PC-9 (cell line): ENCODE data around the gene CDH11. TPM values are rescaled to one million over a fixed set of nuclear protein-coding genes. Genes with fewer than 3 reads are reported as not detected.

Source experiments
- BruUV-seq: library from RNA; stranded (reverse); fragments of 400-500 nt; replicated peaks from 2 replicates; lab custom pipeline; 2021; lab: Mats Ljungman, UMichigan
- CTCF ChIA-PET: fragments of 300-600 bp; sonication (Branson Sonifier 250); formaldehyde crosslinking; loops from one replicate; lab custom pipeline; 2022; ENCODE audit warnings: antibody characterized with exemption; lab: Charles Lee
- POLR2A ChIA-PET: fragments of 300-600 bp; sonication (Branson Sonifier 250); formaldehyde crosslinking; loops from one replicate; lab custom pipeline; 2022; ENCODE audit warnings: antibody characterized with exemption; ENCODE audit not compliant: unreplicated experiment; lab: Charles Lee
- DNase-seq, 2 experiments: peaks; one replicate each; pipeline versions ENCODE4 v3.0.0 to v3.0.0-alpha.2; 2015 to 2022; ENCODE audit warnings: mixed read lengths in 1 of 2
- H2AFZ ChIP-seq: fragments of 200-600 bp; sonication (generic); 2 replicates; pipeline ENCODE4 v1.8.1; 2017; ENCODE audit warnings: antibody characterized with exemption
- H3F3A ChIP-seq: fragments of 200-600 bp; sonication (generic); 2 replicates; pipeline ENCODE4 v1.8.1; 2017; ENCODE audit warnings: antibody characterized with exemption, mild to moderate bottlenecking, low read depth; ENCODE audit not compliant: insufficient read depth
- H3K27ac ChIP-seq: fragments of 200-600 bp; sonication (generic); 2 replicates; pipeline ENCODE4 v1.6.1; 2016; ENCODE audit warnings: mixed run types
- H3K27me3 ChIP-seq: fragments of 200-600 bp; sonication (generic); 2 replicates; pipeline ENCODE4 v1.6.1; 2016; ENCODE audit warnings: low read depth, mixed run types; ENCODE audit not compliant: insufficient read depth
- H3K36me3 ChIP-seq: fragments of 200-600 bp; sonication (generic); 2 replicates; pipeline ENCODE4 v1.6.1; 2016; ENCODE audit warnings: low read depth, mixed run types
- H3K4me1 ChIP-seq: fragments of 200-600 bp; sonication (generic); replicated peaks from 2 replicates; pipeline ENCODE4 v1.6.1; 2016; ENCODE audit warnings: mixed run types; ENCODE audit not compliant: insufficient read depth
- H3K4me2 ChIP-seq: fragments of 200-600 bp; sonication (generic); 2 replicates; pipeline ENCODE4 v1.6.1; 2017; ENCODE audit warnings: mixed run types
- H3K4me3 ChIP-seq: fragments of 200-600 bp; sonication (generic); 2 replicates; pipeline ENCODE4 v1.6.1; 2016; ENCODE audit warnings: mixed run types
- H3K79me2 ChIP-seq: fragments of 200-600 bp; sonication (generic); 2 replicates; pipeline ENCODE4 v1.6.1; 2017; ENCODE audit warnings: low read depth, mixed run types
- H3K9me2 ChIP-seq: fragments of 200-600 bp; sonication (generic); 2 replicates; pipeline ENCODE4 v1.8.1; 2017; ENCODE audit warnings: mild to moderate bottlenecking; ENCODE audit not compliant: insufficient read depth
- H3K9me3 ChIP-seq: fragments of 200-600 bp; sonication (generic); 2 replicates; pipeline ENCODE4 v1.8.1; 2016; ENCODE audit warnings: low read depth; ENCODE audit not compliant: insufficient read depth
- H4K20me1 ChIP-seq: fragments of 200-600 bp; sonication (generic); 2 replicates; pipeline ENCODE4 v1.8.1; 2017; ENCODE audit not compliant: insufficient read depth
- EZH2 ChIP-seq: fragments of 200-600 bp; sonication (generic); IDR thresholded peaks from 2 replicates; pipeline ENCODE4 v1.8.0; 2017; ENCODE audit warnings: antibody characterized with exemption, low read depth
- intact Hi-C: fragments of 100-400 bp; cut with micrococcal nuclease; formaldehyde crosslinking; loops from one replicate; pipeline ENCODE4 v1.10.0; 2022; ENCODE audit not compliant: unreplicated experiment
- total RNA-seq: library from RNA; stranded (reverse); gene quantifications from 2 replicates; pipeline ENCODE4 v1.2.3, GENCODE V29; 2021
- TF ChIP-seq, protein P1 (sequence below): fragments of 200-600 bp; sonication (generic); conservative IDR thresholded peaks from 2 replicates; pipeline ENCODE4 v1.6.1; 2017; ENCODE audit warnings: mixed run types, antibody characterized with exemption, mild to moderate bottlenecking, moderate library complexity

CDH11 gene
- total RNA-seq, 1 experiment from 2014 or later, result not detected

DNA sequence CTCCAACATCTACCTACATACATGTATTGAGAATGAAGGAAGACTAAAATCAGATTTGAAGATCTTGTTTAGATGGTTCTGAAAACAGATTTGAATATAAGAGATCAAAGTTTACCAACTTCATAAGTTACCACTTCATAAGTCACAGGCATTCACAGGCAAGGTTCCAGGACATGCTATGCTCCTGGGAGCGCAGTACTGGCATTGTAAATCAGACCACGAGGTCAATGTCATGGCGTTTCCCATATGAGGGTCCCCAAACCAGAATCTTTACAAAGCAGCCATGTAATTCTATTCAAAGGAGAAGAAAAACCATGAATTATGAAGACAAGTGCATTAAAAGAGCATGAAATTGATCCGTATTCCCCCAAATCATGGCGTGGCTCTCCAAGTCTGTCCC is 3.0 kb downstream of the CDH11 start:
- Histone ChIP-seq H3F3A (no peaks in the 10 kb centered on the region), H3K4me3 (no peak overlapping the region), H2AFZ (no peak overlapping the region), H4K20me1 (no peaks in the 10 kb centered on the region), H3K9me3 (no peaks in the 10 kb centered on the region), H3K36me3 (no peaks in the 10 kb centered on the region), H3K79me2 (no peaks in the 10 kb centered on the region), H3K27ac (no peak overlapping the region), H3K4me2 (no peak overlapping the region), H3K4me1 (no peaks in the 10 kb centered on the region), H3K27me3 (no peaks in the 10 kb centered on the region), H3K9me2 (no peaks in the 10 kb centered on the region)
- DNase-seq, result no peak
- no TSS peak for BruUV-seq
- intact Hi-C loops, result no loop called here
- ChIA-PET CTCF (no interaction called here), POLR2A (no interaction called here)
- no peak for TF ChIP-seq EZH2
- TF ChIP-seq, protein P1, sequence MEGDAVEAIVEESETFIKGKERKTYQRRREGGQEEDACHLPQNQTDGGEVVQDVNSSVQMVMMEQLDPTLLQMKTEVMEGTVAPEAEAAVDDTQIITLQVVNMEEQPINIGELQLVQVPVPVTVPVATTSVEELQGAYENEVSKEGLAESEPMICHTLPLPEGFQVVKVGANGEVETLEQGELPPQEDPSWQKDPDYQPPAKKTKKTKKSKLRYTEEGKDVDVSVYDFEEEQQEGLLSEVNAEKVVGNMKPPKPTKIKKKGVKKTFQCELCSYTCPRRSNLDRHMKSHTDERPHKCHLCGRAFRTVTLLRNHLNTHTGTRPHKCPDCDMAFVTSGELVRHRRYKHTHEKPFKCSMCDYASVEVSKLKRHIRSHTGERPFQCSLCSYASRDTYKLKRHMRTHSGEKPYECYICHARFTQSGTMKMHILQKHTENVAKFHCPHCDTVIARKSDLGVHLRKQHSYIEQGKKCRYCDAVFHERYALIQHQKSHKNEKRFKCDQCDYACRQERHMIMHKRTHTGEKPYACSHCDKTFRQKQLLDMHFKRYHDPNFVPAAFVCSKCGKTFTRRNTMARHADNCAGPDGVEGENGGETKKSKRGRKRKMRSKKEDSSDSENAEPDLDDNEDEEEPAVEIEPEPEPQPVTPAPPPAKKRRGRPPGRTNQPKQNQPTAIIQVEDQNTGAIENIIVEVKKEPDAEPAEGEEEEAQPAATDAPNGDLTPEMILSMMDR, result no peak

DNA sequence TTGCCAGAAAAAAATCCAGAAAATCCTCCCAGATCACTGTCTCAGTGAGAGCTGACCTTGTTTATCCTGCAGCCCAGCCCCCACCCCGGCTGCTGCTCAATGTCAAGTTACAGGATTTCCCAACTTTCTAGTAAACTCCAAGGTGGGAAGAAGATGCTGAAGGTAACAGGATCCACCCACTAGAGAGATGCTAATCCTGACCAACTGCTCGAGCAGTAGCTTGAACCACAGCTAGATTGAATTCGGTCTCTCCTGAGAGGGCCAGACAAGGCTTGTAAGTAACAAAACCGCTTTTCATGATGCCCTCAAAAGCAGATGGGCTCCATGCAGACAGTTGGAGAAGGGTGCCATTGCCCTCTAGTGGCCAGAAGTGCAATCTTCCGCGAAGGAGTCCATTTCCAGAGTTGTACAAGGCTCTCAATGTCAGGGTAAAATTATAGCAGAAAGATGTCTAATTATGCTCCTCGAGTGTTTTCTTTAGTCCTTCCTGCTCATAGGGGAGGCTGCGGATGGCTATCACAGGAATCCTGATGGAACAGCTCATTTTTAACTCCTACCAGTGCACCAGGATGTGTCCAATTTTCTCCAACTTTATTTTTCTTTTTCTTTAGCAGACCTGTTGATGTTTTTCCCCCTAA is 3.9 kb downstream of the CDH11 start:
- H3K9me3 ChIP-seq, result no peaks in the 10 kb centered on the region
- H3K27me3 ChIP-seq, result no peaks in the 10 kb centered on the region
- no peak for TF ChIP-seq EZH2
- TF ChIP-seq, protein P1, result peak; percentile 91
- H2AFZ ChIP-seq, result no peak overlapping the region
- no peaks in the 10 kb centered on the region for H3F3A ChIP-seq
- no TSS peak for BruUV-seq
- no peaks in the 10 kb centered on the region for H3K79me2 ChIP-seq
- H3K4me2 ChIP-seq, result no peak overlapping the region
- H3K4me1 ChIP-seq, result no peaks in the 10 kb centered on the region
- DNase-seq, result peak; percentile 27 to 54
- intact Hi-C loops, result no loop called here
- H3K36me3 ChIP-seq, result no peaks in the 10 kb centered on the region
- POLR2A ChIA-PET, result no interaction called here
- no peak overlapping the region for H3K27ac ChIP-seq
- H4K20me1 ChIP-seq, result no peaks in the 10 kb centered on the region
- no peak overlapping the region for H3K4me3 ChIP-seq
- H3K9me2 ChIP-seq, result no peaks in the 10 kb centered on the region
- CTCF ChIA-PET, result no interaction called here

DNA sequence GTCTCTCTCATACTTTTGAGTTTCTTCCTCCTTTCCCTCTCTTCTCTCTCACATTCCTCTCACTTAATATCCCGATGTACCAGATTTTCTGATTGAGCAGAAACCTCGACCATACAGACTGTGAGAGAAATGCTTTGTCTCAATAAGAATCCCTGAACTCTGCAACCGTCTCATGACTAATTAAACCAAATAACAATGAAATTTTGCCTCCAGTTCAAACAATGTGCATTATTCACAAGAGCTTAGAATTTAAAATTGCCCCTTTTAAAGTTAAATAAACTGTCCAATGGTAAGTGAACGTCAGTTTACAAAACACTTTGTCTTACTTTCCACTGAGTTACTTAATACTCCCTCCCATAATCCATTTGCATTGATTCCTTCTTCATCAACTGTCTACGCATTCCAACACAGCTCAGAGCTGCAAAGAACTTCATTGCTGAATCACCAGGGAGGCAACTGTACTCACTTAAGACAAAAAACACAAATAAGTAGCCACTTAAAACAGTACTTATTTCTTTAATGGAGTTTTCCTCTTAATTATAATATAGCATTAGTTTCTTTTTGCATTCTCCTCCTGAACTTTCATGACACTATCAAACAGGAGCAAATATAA is 4.9 kb downstream of the CDH11 start:
- Histone ChIP-seq H3K9me3 (no peaks in the 10 kb centered on the region), H3F3A (no peaks in the 10 kb centered on the region), H3K27me3 (0 out of 2 replicates have a peak, but pooled peaks cover 5% of the 10 kb centered on the region), H2AFZ (no peak overlapping the region), H3K9me2 (no peaks in the 10 kb centered on the region), H4K20me1 (no peaks in the 10 kb centered on the region), H3K4me3 (no peak overlapping the region), H3K4me1 (no peaks in the 10 kb centered on the region), H3K36me3 (no peaks in the 10 kb centered on the region), H3K27ac (no peak overlapping the region), H3K79me2 (no peaks in the 10 kb centered on the region), H3K4me2 (no peak overlapping the region)
- ChIA-PET CTCF (no interaction called here), POLR2A (no interaction called here)
- DNase-seq, result no peak
- TF ChIP-seq, protein P1, result no peak
- no peak for TF ChIP-seq EZH2
- intact Hi-C loops, result no loop called here
- BruUV-seq, result no TSS peak
